Stomach smooth muscle (tissue), 2 donors: ENCODE measurements around the gene PRSS33.

Source experiments
- H3K27ac ChIP-seq: one replicate; pipeline ENCODE4 v1.7.0; 2013; ENCODE audit warnings: mild to moderate bottlenecking, low read length, inconsistent platforms
- H3K27me3 ChIP-seq, 2 donors: one replicate each; pipeline ENCODE4 v1.7.0; 2013; ENCODE audit warnings: low read length in 2 of 2; ENCODE audit not compliant: insufficient read depth in 2 of 2, control insufficient read depth in 1 of 2
- H3K36me3 ChIP-seq, 2 donors: one replicate each; pipeline ENCODE4 v1.7.0; 2013; ENCODE audit warnings: low read length in 2 of 2; ENCODE audit not compliant: control insufficient read depth in 2 of 2, insufficient read depth in 2 of 2
- H3K4me1 ChIP-seq: one replicate; pipeline ENCODE4 v1.7.0; 2013; ENCODE audit warnings: low read length; ENCODE audit not compliant: control insufficient read depth, insufficient read depth
- H3K4me3 ChIP-seq, 2 donors: one replicate each; pipeline ENCODE4 v1.7.0; 2013; ENCODE audit warnings: low read length in 2 of 2
- H3K9ac ChIP-seq, 2 donors: one replicate each; pipeline ENCODE4 v1.7.0; 2013; ENCODE audit warnings: low read length in 2 of 2, mild to moderate bottlenecking in 1 of 2
- H3K9me3 ChIP-seq, 2 donors: one replicate each; pipeline ENCODE4 v1.7.0; 2013; ENCODE audit warnings: low read length in 2 of 2; ENCODE audit not compliant: control insufficient read depth in 2 of 2
- donor health status: healthy.
- donor health status: Pancreatic carcinoma.

Gene PRSS33

DNA sequence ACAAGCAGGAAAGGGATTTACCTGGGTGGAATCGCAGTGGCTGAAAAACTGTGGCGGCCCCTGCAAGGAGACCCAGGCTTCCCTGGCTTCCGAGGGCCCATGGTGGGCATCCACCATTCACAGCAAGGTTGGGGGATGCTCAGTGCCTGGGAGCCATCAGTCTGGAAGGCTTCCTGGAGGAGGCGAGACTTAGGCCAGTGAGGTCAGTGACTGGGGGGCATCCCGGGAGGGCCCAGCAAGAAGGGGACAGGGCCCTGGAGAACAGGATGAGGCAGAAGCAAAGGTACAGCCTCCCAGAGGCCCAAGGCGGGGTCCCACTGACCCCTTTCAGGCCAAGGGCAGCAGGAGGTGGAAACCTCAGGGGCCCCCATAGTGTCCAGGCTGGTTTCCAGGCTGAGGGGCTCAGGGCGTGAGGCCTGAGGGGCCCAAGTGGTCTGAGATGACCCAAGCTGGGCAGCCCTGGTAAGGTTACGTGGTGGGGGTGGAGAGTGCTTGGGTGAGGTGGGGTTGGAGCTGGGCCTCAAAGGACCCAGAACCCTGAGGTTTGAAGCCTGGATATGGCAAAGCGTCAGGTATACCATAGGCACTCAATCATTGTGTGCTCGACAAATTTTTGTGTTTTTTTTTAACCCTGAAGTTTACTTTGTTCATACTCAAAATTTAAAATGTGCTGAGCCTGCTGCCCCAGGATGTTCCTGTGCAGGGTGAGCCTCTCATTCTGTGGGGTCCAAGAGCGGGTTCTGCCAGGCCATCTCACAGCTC lies 50.7 kb downstream of the PRSS33 start:
- Histone ChIP-seq H3K9me3 (no peaks in the 10 kb centered on the region), H3K27me3 (peaks cover 7% of the 10 kb centered on the region in 2 donors), H3K27ac (no peak overlapping the region), H3K4me3 (no peak overlapping the region), H3K36me3 (no peaks in the 10 kb centered on the region), H3K9ac (no peak overlapping the region), H3K4me1 (no peaks in the 10 kb centered on the region)

DNA sequence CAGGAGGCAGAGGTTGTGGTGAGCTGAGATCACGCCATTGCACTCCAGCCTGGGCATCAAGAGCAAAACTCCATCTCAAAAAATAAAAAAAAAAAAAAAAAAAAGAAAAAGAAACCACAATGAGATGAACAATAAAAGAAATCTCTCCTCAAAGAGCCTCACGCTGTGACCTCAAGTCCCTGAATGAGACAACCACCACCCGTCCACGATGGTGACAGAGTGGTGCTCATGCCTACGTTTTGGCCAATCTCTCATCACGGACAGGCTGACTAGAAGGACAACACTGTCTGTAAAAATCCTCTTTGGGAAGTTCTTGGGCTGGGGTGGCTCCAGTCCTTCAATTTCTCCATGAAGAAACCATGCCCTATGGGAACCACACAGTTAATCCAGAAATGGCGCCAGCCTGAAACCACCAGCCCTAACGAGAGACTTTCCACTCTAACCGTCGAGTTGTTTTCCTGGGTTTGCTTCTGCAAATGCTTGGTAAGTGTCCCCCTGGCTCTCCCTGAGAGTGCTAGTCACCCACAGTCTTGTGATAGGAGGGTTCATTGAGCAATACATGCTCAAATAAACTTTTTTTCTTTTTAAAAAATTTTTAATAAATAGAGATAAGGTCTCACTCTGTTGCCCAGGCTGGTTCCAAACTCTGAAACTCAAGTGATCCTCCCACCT lies 52.4 kb downstream of the PRSS33 start:
- Histone ChIP-seq H3K9me3 (no peaks in the 10 kb centered on the region), H3K4me1 (no peaks in the 10 kb centered on the region), H3K4me3 (no peak overlapping the region), H3K9ac (no peak overlapping the region), H3K27ac (no peak overlapping the region), H3K27me3 (peaks cover 7% of the 10 kb centered on the region in 2 donors), H3K36me3 (no peaks in the 10 kb centered on the region)
